NCI-H1092 treated with DMSO at 0.1 percent for 48 hours (cell line): ENCODE data around the gene TMEM132D.
A peak's percentile ranks its signal among the peaks of the same experiment; 100 is the strongest.
"Not testable (repeated sequence)": the region's sequence is repeated elsewhere in the genome, so short reads cannot be mapped to it uniquely, and the experiment has no call there.

Experiments
- DNase-seq: peaks from one replicate; lab custom pipeline; 2025; lab: John Stamatoyannopoulos, UW

The TMEM132D gene

DNA sequence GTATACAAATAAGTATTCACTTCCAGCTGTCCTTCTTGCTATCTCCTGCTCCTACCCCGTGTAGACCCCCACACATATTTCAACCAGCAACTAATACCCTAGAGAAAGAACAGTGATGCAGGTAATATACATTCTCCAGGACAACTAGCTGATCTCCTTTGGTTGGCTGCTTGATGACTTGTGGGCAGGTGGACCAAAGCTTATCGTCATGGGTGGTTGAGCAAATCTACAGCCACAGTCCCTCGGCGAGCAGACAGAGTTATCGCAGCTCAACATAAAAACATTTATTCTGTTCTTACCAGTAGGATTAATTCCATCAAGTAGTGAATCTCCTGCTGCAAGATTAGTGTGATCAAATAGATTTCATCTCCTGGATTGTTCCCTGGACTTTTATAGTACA lies 314.3 kb downstream of the TMEM132D start:
- DNase-seq = no peak

DNA sequence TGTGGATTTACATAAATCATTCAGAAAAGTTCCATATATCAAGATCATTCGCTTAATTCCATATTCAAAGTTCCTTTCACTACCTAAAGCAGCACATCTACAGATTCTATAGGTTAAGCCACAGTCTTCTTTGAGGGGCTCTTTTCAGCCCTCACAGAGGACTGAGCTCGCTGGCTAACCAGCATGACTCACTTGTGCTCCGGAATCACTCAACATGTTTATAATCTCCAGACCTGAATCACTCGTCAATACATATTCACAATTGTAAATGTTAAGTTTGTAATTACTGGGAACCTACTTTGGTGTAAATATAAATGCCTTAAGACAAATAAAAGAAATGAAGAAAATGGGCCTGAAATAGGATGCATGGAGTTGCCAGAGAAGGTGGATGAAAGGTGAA lies 315.7 kb downstream of the TMEM132D start:
- DNase-seq = no peak

DNA sequence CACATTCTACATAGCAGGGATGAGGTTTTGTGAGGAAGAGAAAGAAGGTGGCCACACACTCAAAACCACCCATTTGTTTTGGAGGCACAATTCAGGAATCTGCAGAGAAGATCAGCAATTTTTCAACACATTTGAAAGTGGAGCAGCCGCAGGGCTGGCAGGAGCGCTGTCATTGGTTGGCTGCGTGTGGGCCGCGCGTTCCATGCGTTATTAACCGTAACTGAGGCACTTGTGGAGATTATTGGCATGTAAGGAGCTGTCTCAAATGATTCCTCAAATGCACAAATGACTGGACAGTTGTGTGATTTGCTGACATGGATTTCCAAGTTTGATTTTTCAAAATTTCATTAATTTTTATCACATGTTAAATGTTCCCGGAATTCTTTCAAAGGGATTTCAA lies 318.5 kb downstream of the TMEM132D start:
- DNase-seq = no peak

DNA sequence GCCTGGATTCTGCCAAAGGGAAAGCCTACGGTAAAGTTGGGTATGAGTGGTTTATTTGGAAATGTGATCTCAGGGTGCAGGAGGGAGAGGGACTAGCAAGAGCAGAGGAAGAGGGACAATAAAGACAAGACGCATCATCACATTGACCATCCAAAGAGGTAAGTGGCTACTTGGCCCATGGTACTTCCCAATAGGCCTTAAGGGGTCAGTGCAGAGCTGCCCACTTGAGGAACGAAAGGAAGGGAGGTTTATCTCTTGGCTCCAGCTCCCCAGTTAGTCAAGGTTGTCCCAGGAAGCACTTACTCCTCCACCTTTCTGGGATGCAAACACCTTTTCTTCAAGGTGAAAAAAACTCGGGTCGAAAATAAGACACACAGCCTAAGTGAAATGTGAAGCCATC lies 323.9 kb downstream of the TMEM132D start:
- DNase-seq = no peak

GRCh38 chr12:129571901-129572494 lies 331.8 kb downstream of the TMEM132D start:
- no peak for DNase-seq

- DNase-seq = no peak
These were observed 332.9 kb downstream of the TMEM132D start for GRCh38 chr12:129570796-129571400.

- DNase-seq = no peak
These were observed 337.0 kb downstream of the TMEM132D start for GRCh38 chr12:129566800-129567199.

DNA sequence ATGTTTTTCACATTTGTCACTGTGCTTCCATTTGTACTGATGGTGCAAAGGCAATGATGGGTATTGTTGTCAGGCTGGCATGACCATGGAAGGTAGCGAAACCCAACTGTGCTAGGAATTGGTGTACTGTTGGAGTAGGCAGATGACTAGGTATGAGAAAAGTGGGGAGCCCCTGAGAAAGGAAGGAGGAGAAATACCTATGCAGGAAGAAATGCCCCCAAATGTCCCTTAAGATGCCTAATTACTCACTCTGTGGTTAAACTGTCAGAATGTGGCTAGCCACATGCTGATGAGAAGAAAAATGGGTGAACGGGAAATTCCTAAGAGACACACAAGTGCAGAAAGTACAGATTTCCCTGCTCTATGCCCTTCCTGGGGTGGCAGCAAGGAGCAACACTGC lies 339.1 kb downstream of the TMEM132D start:
- DNase-seq = no peak

DNA sequence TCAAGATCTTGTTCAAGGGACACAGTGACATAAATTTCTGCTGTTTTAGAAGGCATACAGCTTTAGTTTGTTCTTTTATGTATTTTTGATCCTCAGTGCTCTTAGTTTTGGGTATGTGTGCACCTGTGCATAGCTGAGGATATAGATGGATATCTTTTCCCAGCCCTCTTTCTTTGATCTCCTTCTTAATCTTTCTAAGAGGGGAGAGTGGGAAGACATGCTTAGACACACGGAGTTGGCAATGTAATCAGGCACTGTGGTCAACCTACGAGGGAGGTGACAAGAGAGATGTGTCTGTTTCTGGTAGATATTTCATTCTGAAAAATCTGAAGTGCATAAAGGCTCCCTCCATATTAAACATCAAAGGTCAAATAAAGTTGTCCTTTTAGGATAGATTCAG lies 340.6 kb downstream of the TMEM132D start:
- no peak for DNase-seq

GRCh38 chr12:129561304-129561703 lies 342.5 kb downstream of the TMEM132D start:
- DNase-seq = no peak

- no peak for DNase-seq
These were observed 344.0 kb downstream of the TMEM132D start for GRCh38 chr12:129559776-129560175.

DNA sequence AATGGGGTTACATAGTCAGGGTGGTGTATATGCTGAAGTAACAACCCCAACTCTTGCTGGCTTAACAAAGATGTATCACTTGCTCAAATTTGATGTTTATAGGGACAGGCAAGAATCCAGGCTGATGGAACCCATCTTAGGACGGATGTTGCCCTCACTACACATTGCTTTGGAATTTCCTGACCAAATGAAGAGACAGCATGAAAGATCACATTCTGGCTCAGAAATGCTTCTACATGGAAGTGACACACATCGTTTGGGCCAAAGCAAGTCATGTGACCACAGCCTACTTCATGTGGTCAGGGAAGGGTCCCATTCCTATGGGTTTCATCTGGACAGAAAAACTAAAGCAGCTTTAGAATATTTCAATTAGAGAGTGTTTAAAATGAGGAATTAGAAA lies 345.8 kb downstream of the TMEM132D start:
- no peak for DNase-seq

- DNase-seq = no peak
These were observed 347.7 kb downstream of the TMEM132D start for GRCh38 chr12:129556082-129556481.

DNA sequence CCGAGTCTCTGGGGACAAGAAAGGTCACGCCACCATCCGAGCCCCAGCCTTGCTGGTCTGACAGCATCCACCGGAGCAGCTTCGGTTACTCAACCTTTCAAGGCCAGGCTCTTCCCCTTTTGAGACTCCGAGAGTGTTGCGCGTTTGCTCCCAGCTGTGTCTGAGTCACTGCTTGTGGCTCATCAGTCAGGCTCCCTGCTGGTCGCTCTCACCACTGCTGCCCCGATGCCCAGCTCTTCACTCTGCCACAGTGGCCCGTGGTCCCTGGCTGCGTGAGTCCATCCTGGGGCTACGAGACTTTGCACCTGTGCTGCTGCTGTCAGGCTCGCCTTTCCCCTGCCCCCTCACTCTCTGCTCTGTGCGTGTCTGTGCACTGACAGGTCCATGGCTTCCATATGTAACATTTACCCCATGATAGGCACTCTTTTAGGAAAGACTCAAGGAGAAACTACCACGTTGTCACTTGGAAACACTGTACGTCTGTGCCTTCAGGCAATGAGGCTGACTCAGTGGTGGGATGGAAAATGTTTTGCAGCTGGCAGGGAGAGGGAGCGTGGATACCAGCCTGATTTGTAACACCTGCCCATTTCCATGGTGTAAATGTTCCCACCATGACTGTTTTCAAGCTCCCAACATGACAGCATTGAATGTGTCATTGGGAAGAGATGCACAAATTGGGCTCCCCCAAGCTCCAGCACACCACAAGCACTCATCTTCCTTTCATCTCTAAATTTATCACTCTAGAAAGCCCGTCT lies 350.7 kb downstream of the TMEM132D start:
- DNase-seq = no peak

DNA sequence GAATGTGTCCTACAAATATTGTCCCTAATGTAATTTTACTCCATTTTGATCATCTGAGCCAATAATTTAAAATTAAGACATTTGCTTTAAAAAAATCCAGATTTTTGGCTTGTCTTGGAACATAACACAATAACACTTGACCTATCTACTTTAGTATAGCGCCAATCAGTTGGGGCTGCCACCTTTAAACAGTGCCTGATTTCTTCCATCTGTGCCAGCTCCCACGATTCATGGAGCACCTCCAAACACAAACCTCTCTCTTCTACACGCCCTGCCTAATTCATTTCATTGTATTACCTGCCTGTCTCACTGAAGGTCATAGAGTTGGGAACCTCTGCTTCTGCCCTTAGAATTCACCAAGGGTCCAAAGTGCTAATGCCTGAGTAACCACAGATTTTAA lies 352.4 kb downstream of the TMEM132D start:
- peak; percentile 10 for DNase-seq

DNA sequence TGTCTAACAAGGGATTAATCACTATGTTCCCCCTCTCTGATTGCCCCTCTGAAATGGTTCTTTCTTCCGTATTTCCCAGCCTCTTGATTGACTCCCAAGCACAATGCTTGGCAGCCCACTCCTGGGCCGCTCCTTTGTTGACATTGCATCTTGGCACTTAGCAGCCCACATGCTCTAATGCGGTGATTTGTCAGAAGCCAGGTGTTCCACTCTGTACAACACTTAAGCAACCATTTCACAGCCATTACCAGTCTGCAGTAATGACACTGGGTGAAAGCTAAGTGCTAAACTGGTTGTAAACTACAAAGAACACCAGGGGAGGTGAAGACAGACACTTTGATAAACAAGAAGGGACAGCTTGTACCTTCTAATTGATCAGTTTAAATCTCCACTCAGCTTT lies 353.5 kb downstream of the TMEM132D start:
- peak; percentile 98 for DNase-seq

DNA sequence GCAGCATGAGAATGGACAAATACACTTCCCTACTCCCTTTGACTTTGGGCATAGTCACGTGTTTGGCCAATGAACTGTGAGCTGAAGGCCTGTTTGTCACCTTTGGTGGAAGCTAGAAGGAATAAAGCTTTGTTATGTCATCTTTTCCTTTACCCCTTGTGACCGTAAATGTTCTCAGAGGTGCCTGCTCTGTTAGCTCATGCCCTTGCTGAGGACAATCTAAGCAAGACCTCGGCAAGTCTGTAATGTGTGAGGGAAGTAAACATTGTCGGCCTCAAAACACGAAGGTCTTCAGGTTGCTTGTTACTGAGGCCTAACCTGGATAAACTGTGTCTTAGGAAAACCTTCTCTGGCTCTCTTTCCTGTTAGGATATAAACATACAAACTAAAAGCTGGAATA lies 354.2 kb downstream of the TMEM132D start:
- DNase-seq = peak; percentile 47

DNA sequence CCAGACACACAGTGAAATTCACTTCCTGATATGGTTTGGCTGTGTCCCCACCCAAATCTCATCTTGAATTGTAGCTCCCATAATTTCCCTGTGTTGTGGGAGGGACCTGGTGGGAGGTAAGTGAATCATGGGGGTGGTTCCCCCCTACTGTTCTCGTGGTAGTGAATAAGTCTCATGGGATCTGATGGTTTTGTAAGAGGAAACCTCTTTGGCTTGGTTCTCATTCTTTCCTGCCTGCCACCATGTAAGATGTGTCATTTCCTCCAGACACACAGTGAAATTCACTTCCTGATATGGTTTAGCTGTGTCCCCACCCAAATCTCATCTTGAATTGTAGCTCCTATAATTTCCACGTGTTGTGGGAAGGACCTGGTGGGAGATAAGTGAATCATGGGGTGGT lies 354.8 kb downstream of the TMEM132D start:
- DNase-seq = not testable (repeated sequence)

- DNase-seq = no peak
These were observed 359.1 kb downstream of the TMEM132D start for GRCh38 chr12:129544716-129545115.

DNA sequence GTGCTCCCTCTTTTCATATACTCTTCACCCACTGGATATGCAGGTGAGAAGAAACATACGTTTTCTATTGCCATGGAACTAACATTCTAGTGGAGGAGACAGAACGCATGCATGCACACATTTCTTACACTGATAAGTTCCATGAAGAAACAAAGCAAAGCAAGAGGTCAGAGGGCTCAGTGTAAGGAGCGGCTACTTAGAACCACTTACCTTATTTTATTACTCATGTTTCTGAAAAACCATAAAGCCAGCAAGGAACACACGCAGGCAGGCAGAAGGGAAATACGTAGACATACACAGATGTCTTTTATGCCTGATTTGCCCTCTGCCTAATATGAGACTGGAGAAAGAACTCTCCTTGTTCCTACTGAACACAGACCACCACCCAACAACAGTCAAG lies 362.9 kb downstream of the TMEM132D start:
- DNase-seq = no peak

DNA sequence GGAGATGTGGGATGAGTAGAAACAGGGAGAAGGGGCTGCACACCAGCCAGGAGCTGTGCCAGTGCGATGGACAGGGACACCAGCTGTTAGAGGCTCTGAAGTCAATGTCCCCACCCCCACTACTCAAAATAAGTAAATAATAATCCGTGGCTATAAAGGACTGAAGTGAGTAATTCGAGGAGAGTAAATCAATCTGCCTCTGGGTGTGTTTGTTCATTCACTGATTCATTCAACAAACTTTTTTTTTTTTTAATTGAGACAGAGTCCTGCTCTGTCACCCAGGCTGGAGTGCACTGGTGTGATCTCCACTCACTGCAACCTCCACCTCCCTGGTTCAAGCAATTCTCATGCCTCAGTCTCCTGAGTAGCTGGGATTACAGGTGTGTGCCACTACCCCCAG lies 363.6 kb downstream of the TMEM132D start:
- DNase-seq = peak; percentile 30

- DNase-seq = not testable (repeated sequence)
These were observed 365.0 kb downstream of the TMEM132D start for GRCh38 chr12:129538724-129539335.

- no peak for DNase-seq
These were observed 365.7 kb downstream of the TMEM132D start for GRCh38 chr12:129538137-129538536.
